Small intestine (tissue), 7 donors: ENCODE results near the gene PRSS2. TPM values are rescaled to one million over a fixed set of nuclear protein-coding genes. Genes with fewer than 3 reads are reported as not detected.
A peak's percentile ranks its signal among the peaks of the same experiment; 100 is the strongest.
"Not testable (repeated sequence)": the region's sequence is repeated elsewhere in the genome, so short reads cannot be mapped to it uniquely, and the experiment has no call there.

Source experiments
- DNase-seq, 2 donors: peaks; one replicate each; pipeline versions ENCODE4 v3.0.0 to v3.0.0-alpha.2; 2013
- FAIRE-seq: peaks from 2 replicates; lab custom pipeline; 2012; peaks lifted over from hg19 to GRCh38; lab: Jason Lieb, UNC
- H3K27ac ChIP-seq, 3 donors: one replicate each; pipeline ENCODE4 v1.5.1; 2013; ENCODE audit warnings: low read length in 2 of 3, mild to moderate bottlenecking in 2 of 3, control low read depth in 1 of 3, inconsistent platforms in 1 of 3, low read depth in 1 of 3, moderate library complexity in 1 of 3
- H3K27me3 ChIP-seq, 3 donors: one replicate each; pipeline ENCODE4 v1.6.1; 2013; ENCODE audit warnings: low read length in 3 of 3, inconsistent platforms in 1 of 3; ENCODE audit not compliant: control insufficient read depth in 3 of 3, insufficient read depth in 3 of 3
- H3K36me3 ChIP-seq, 3 donors: one replicate each; pipeline ENCODE4 v1.6.1; 2013; ENCODE audit warnings: low read length in 3 of 3, inconsistent platforms in 1 of 3, low read depth in 1 of 3, mild to moderate bottlenecking in 1 of 3, moderate library complexity in 1 of 3; ENCODE audit not compliant: control insufficient read depth in 3 of 3, insufficient read depth in 2 of 3
- H3K4me1 ChIP-seq, 3 donors: one replicate each; pipeline ENCODE4 v1.6.1; 2013; ENCODE audit warnings: low read length in 2 of 3, inconsistent platforms in 1 of 3, low read depth in 1 of 3, mild to moderate bottlenecking in 1 of 3, moderate library complexity in 1 of 3; ENCODE audit not compliant: control insufficient read depth in 3 of 3, insufficient read depth in 2 of 3
- H3K4me3 ChIP-seq, 3 donors: one replicate each; pipeline ENCODE4 v1.5.1; 2013; ENCODE audit warnings: low read length in 3 of 3, control low read depth in 1 of 3, inconsistent platforms in 1 of 3, low read depth in 1 of 3, mild to moderate bottlenecking in 1 of 3, moderate library complexity in 1 of 3
- H3K9me3 ChIP-seq, 2 donors: one replicate each; pipeline ENCODE4 v1.6.1; 2013; ENCODE audit warnings: low read depth in 1 of 2, low read length in 1 of 2; ENCODE audit not compliant: control insufficient read depth in 2 of 2, insufficient read depth in 1 of 2
- WGBS, 3 donors: extraction: QIAGEN DNeasy Blood & Tissue Kit; methylation state at CpG; one replicate each; pipeline ENCODE4 v1.1.7; 2013; 5-methylcytosine and 5-hydroxymethylcytosine counted together
- polyA plus RNA-seq, 4 donors: library from polyadenylated mRNA; stranded (reverse) in 3 of 4; unstranded in 1 of 4; fragments of 200-250 nt in 3 of 4; fragments of 120-200 nt in 1 of 4; gene quantifications; one replicate each; pipeline versions ENCODE4 v1.2.1 to v1.2.3, GENCODE V29; 2013
- donor health status: healthy with polysubstance abuse.
- donor health status: control.
- donor health status: control.
- donor health status: Bipolar disorder and iron deficiency.
- donor health status: healthy.

Gene PRSS2
- polyA plus RNA-seq, 4 donors: 0.80 to 814 (median 123) TPM

GRCh38 chr7:142745091-142745635 is 25.6 kb upstream of the PRSS2 start:
- no peak overlapping the region for H3K4me3 ChIP-seq
- no peak overlapping the region for H3K27ac ChIP-seq
- WGBS, 3 donors: 47 to 62% (median 60%) methylated on average over 1 of the region's 1 CpG
- peaks cover 0 to 3% (median 0%) of the 10 kb centered on the region in 3 donors for H3K27me3 ChIP-seq
- DNase-seq: no peak
- no peaks in the 10 kb centered on the region for H3K4me1 ChIP-seq
- H3K9me3 ChIP-seq: no peaks in the 10 kb centered on the region
- no peaks in the 10 kb centered on the region for H3K36me3 ChIP-seq
- no peak for FAIRE-seq

GRCh38 chr7:142745745-142746144 is 25.0 kb upstream of the PRSS2 start:
- DNase-seq: no peak
- H3K4me1 ChIP-seq: no peaks in the 10 kb centered on the region
- FAIRE-seq: no peak
- H3K36me3 ChIP-seq: no peaks in the 10 kb centered on the region
- no peak overlapping the region for H3K27ac ChIP-seq
- no peaks in the 10 kb centered on the region for H3K9me3 ChIP-seq
- peaks cover 0 to 3% (median 0%) of the 10 kb centered on the region in 3 donors for H3K27me3 ChIP-seq
- no peak overlapping the region for H3K4me3 ChIP-seq
- 65 to 97% (median 94%) methylated on average over 4 of the region's 4 CpGs for WGBS, 3 donors

GRCh38 chr7:142746264-142746663 is 24.5 kb upstream of the PRSS2 start:
- H3K27ac ChIP-seq: no peak overlapping the region
- FAIRE-seq: no peak
- H3K4me3 ChIP-seq: no peak overlapping the region
- 80 to 92% (median 86%) methylated on average over 3 of the region's 3 CpGs for WGBS, 3 donors
- peaks cover 0 to 3% (median 0%) of the 10 kb centered on the region in 3 donors for H3K27me3 ChIP-seq
- H3K36me3 ChIP-seq: no peaks in the 10 kb centered on the region
- no peak for DNase-seq
- H3K4me1 ChIP-seq: no peaks in the 10 kb centered on the region
- no peaks in the 10 kb centered on the region for H3K9me3 ChIP-seq

- FAIRE-seq: not testable (repeated sequence)
- 88 to 94% (median 89%) methylated on average over 2 of the region's 2 CpGs for WGBS, 3 donors
Observed at GRCh38 chr7:142748410-142748809, 22.4 kb upstream of the PRSS2 start.

GRCh38 chr7:142749218-142749993 is 21.4 kb upstream of the PRSS2 start, which contains the start of gene PRSS1:
PRSS1 (plus strand) TSS chr7:142749472; CDS start chr7:142749485, 13 bp downstream.
- DNase-seq (peak in 1 of 2 donors; percentile 7), FAIRE-seq (no peak)
- H3K36me3 ChIP-seq: no peaks in the 10 kb centered on the region
- no peaks in the 10 kb centered on the region for H3K9me3 ChIP-seq
- peaks cover 0 to 6% (median 0%) of the 10 kb centered on the region in 3 donors for H3K27me3 ChIP-seq
- no peak within 1 kb of the TSS for H3K4me3 ChIP-seq
- no peaks in the 10 kb centered on the region for H3K4me1 ChIP-seq
- H3K27ac ChIP-seq: no peak within 1 kb of the TSS
- WGBS, 3 donors: 74 to 81% (median 75%) methylated on average over 11 of the region's 11 CpGs

More at GRCh38 chr7:142748410-142748809, 22.4 kb upstream of the PRSS2 start:
- not testable (repeated sequence) for H3K4me3 ChIP-seq, DNase-seq, H3K27me3 ChIP-seq, H3K27ac ChIP-seq, H3K36me3 ChIP-seq, H3K4me1 ChIP-seq, H3K9me3 ChIP-seq

GRCh38 chr7:142750321-142750938 is 20.3 kb upstream of the PRSS2 start:
- FAIRE-seq: no peak
- H3K4me1 ChIP-seq: peaks cover 0 to 2% (median 0%) of the 10 kb centered on the region in 3 donors
- no peaks in the 10 kb centered on the region for H3K9me3 ChIP-seq
- no peak overlapping the region for H3K27ac ChIP-seq
- DNase-seq: no peak
- peaks cover 0 to 6% (median 0%) of the 10 kb centered on the region in 3 donors for H3K27me3 ChIP-seq
- H3K36me3 ChIP-seq: no peaks in the 10 kb centered on the region
- 70 to 89% (median 71%) methylated on average over 9 of the region's 9 CpGs for WGBS, 3 donors
- H3K4me3 ChIP-seq: no peak overlapping the region

GRCh38 chr7:142751526-142752175 is 19.1 kb upstream of the PRSS2 start:
- H3K9me3 ChIP-seq, H3K27ac ChIP-seq, FAIRE-seq, H3K4me3 ChIP-seq, DNase-seq, H3K27me3 ChIP-seq, H3K4me1 ChIP-seq, H3K36me3 ChIP-seq: not testable (repeated sequence)
- WGBS, 3 donors: 83 to 95% (median 91%) methylated on average over 14 of the region's 14 CpGs
